ENCODE measurements around the gene COL12A1.

COL12A1 gene

DNA sequence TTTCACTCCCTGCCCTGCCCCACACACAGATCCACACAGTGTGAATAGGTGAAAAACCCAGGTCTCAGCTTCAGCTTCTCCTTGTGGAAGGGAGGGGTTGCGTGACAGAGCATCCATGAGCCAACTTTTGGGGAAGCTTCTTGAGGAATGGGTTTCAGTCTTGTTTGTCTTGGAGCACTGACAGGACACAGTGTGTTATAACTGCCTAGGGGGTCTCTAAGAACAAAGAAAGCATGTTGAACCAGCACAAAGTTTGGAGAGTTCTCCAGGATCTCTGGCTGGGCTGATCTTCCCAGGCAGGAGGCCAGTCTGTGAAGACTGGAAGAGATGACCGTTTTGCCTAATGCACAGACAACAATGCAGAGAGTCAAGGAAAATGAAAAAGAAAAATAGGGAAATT lies 164.5 kb downstream of the COL12A1 start:
- H3K27me3 ChIP-seq (ENCODE audit: control insufficient read depth in 5 of 5, insufficient read depth in 4 of 5, low read length in 5 of 5): no peaks in the 10 kb centered on the region
- no peak overlapping the region for H3K27ac ChIP-seq (ENCODE audit: low read depth, low read length)
- no peaks in the 10 kb centered on the region for H3K4me1 ChIP-seq (ENCODE audit: control insufficient read depth in 5 of 5, insufficient read depth in 5 of 5, low read length in 5 of 5)
- H3K4me3 ChIP-seq (ENCODE audit: low read depth in 1 of 5, low read length in 5 of 5): no peak overlapping the region
- H3K9ac ChIP-seq (ENCODE audit: low read length in 5 of 5): no peak overlapping the region
- H3K36me3 ChIP-seq (ENCODE audit: control insufficient read depth in 5 of 5, insufficient read depth in 5 of 5, low read length in 5 of 5): no peaks in the 10 kb centered on the region
- peaks cover 0 to 5% (median 0%) of the 10 kb centered on the region in 5 donors for H3K9me3 ChIP-seq (ENCODE audit: control insufficient read depth in 5 of 5, low read length in 5 of 5)
